ENCODE measurements around the gene FMN2.

Gene FMN2

DNA sequence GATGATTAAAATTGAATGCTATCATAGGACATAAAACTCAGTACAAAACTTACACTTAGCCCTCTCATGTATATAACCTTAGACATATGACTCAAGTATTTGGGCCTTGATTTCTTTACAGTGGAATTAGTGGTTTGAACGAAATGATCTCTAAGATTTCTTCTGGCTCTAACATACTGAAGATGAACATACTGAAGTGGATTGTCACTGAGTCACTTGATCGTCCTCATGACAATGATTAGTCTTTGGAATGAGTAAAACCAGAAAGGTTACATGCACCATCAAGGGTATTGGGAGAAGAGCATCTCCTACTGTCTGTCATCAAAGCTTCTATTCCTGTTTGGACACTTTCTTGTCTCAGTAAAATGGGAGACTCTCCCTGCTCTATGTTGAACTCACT is 17.4 kb downstream of the FMN2 start:
- Histone ChIP-seq H3K4me3 (replicated peaks; ENCODE audit: insufficient read depth, low read length) (no peak overlapping the region), H3K27me3 (ENCODE audit: insufficient read depth, poor library complexity, severe bottlenecking) (no peaks in the 10 kb centered on the region), H3K27ac (replicated peaks) (no peak overlapping the region)
- TF ChIP-seq POLR2AphosphoS5 (IDR thresholded peaks at IDR 0.05; ENCODE audit: low read depth) (no peak), CTCF (IDR thresholded peaks at IDR 0.05; ENCODE audit: insufficient read depth, low read length) (no peak), REST (IDR thresholded peaks at IDR 0.05; ENCODE audit: insufficient replicate concordance, low read depth) (no peak), SPI1 (IDR thresholded peaks at IDR 0.05; ENCODE audit: borderline replicate concordance, low read depth) (no peak), GABPA (IDR thresholded peaks at IDR 0.05; ENCODE audit: low read depth) (no peak)
- DNase-seq (ENCODE audit: low read depth in 1 of 2, low spot score in 1 of 2) = no peak

DNA sequence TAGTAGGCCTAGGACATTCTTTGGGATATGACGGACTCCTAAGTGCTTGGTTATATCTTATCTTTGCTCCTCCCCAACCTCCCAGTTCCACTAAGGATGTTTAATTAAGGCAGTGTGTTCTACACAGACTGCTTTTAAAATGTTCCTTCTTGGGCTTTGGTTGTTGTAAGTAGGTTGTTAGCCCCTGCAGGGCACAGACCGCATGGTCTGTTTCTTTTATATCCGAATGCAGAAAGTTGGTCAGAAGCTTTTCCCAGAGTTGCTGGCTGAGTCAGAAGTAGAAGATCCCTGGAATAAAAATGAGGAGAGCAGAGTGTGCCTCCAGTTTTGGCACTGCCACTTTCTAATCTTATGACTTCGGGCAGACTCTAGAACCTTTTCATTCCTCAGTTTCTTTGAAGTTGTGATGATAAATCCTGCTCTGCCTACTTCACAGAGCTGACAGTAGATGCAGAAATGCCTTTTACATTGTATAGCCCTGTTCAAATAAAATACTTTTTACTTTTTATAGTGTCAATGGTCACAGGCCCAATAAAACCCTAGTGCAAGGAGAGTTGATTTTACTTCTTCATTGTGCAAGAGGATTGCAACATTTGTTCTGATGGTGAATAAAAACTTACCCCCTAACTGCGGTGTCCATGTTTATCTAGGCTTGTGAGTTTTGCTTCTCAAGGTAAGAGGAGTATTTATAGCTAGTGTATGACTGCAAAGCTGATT is 18.4 kb downstream of the FMN2 start:
- TF ChIP-seq CTCF (IDR thresholded peaks at IDR 0.05; ENCODE audit: insufficient read depth, low read length) = no peak
- no peak for TF ChIP-seq POLR2AphosphoS5 (IDR thresholded peaks at IDR 0.05; ENCODE audit: low read depth)
- no peak for TF ChIP-seq REST (IDR thresholded peaks at IDR 0.05; ENCODE audit: insufficient replicate concordance, low read depth)
- TF ChIP-seq GABPA (IDR thresholded peaks at IDR 0.05; ENCODE audit: low read depth) = no peak
- no peak for TF ChIP-seq SPI1 (IDR thresholded peaks at IDR 0.05; ENCODE audit: borderline replicate concordance, low read depth)
- Histone ChIP-seq H3K4me3 (replicated peaks; ENCODE audit: insufficient read depth, low read length) (no peak overlapping the region), H3K27ac (replicated peaks) (no peak overlapping the region), H3K27me3 (ENCODE audit: insufficient read depth, poor library complexity, severe bottlenecking) (no peaks in the 10 kb centered on the region)
- DNase-seq (ENCODE audit: low read depth in 1 of 2, low spot score in 1 of 2) = no peak

DNA sequence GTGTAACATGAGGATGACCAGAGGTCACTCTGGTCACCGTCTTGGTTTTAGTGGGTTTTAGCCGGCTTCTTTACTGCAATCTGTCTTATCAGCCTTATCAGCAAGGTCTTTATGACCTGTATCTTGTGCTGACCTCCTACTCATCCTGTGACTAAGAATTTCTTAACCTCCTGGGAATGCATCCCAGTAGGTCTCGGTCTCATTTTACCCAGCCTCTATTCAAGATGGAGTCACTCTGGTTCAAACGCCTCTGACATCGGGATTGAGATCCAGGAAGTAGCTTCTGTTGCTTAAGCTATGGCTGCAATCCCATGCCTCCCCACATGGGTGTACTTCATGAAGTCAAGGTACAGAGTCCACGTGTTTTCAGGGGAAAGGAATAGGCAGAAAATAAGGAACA is 19.9 kb downstream of the FMN2 start:
- H3K4me3 ChIP-seq (replicated peaks; ENCODE audit: insufficient read depth, low read length) = no peak overlapping the region
- H3K27ac ChIP-seq (replicated peaks) = no peak overlapping the region
- DNase-seq (ENCODE audit: low read depth in 1 of 2, low spot score in 1 of 2) = no peak
- TF ChIP-seq CTCF (IDR thresholded peaks at IDR 0.05; ENCODE audit: insufficient read depth, low read length) = no peak
- no peak for TF ChIP-seq REST (IDR thresholded peaks at IDR 0.05; ENCODE audit: insufficient replicate concordance, low read depth)
- TF ChIP-seq POLR2AphosphoS5 (IDR thresholded peaks at IDR 0.05; ENCODE audit: low read depth) = no peak
- TF ChIP-seq GABPA (IDR thresholded peaks at IDR 0.05; ENCODE audit: low read depth) = no peak
- TF ChIP-seq SPI1 (IDR thresholded peaks at IDR 0.05; ENCODE audit: borderline replicate concordance, low read depth) = no peak
- no peaks in the 10 kb centered on the region for H3K27me3 ChIP-seq (ENCODE audit: insufficient read depth, poor library complexity, severe bottlenecking)
